ENCODE data around the gene GPX6.
A peak's percentile ranks its signal among the peaks of the same experiment; 100 is the strongest.
"Not testable (repeated sequence)": the region's sequence is repeated elsewhere in the genome, so short reads cannot be mapped to it uniquely, and the experiment has no call there.

GPX6 gene

GRCh38 chr6:28515676-28516075, at the start of gene GPX6:
TSS of gene GPX6 (minus strand) at chr6:28515793. CDS start at chr6:28515743, 50 bp downstream.
- no peak for DNase-seq

- no peak for DNase-seq
These were observed 48.0 kb upstream of the GPX6 start for GRCh38 chr6:28563430-28564095.

- DNase-seq: no peak
These were observed 43.0 kb upstream of the GPX6 start for GRCh38 chr6:28558629-28559028.

- DNase-seq: no peak
These were observed 39.5 kb upstream of the GPX6 start for GRCh38 chr6:28555136-28555535.

- DNase-seq: no peak
These were observed 38.6 kb upstream of the GPX6 start for GRCh38 chr6:28553986-28554881.

GRCh38 chr6:28553384-28553985, 37.9 kb upstream of the GPX6 start:
- DNase-seq: no peak

- no peak for DNase-seq
These were observed 36.5 kb upstream of the GPX6 start for GRCh38 chr6:28551891-28552666.

- not testable (repeated sequence) for DNase-seq
These were observed 31.4 kb upstream of the GPX6 start for GRCh38 chr6:28547003-28547402.

GRCh38 chr6:28545955-28546354, 30.4 kb upstream of the GPX6 start:
- DNase-seq: no peak

- DNase-seq: no peak
These were observed 28.3 kb upstream of the GPX6 start for GRCh38 chr6:28543651-28544610.

- peak; percentile 65 for DNase-seq
These were observed 27.1 kb upstream of the GPX6 start for GRCh38 chr6:28542440-28543296.

- no peak for DNase-seq
These were observed 26.4 kb upstream of the GPX6 start for GRCh38 chr6:28541996-28542395.

- no peak for DNase-seq
These were observed 22.0 kb upstream of the GPX6 start for GRCh38 chr6:28537509-28538140.

- no peak for DNase-seq
These were observed 21.5 kb upstream of the GPX6 start for GRCh38 chr6:28537065-28537464.

GRCh38 chr6:28534875-28535274, 19.3 kb upstream of the GPX6 start:
- no peak for DNase-seq

- no peak for DNase-seq
These were observed 18.7 kb upstream of the GPX6 start for GRCh38 chr6:28534306-28534705.

- peak; percentile 1 for DNase-seq
These were observed 16.0 kb upstream of the GPX6 start for GRCh38 chr6:28531479-28532128.

GRCh38 chr6:28530777-28531176, 15.2 kb upstream of the GPX6 start:
- DNase-seq: no peak

- DNase-seq: no peak
These were observed 10.0 kb upstream of the GPX6 start, which contains the start of gene GPX5 for GRCh38 chr6:28525496-28526039. TSS of gene GPX5 (plus strand) at chr6:28525881. CDS start at chr6:28526014, 133 bp downstream.
